HG03469 (cell line): ENCODE results near the gene ESD.

Experiments used
- ATAC-seq: cut with Tn5 transposase; IDR thresholded peaks from one replicate; pipeline ENCODE4 v1.9.1; 2021; ENCODE audit warnings: mild to moderate bottlenecking, moderate library complexity, moderate number of reproducible peaks; ENCODE audit not compliant: unreplicated experiment

The ESD gene

GRCh38 chr13:46748300-46748699 lies 48.7 kb downstream of the ESD start:
- ATAC-seq = no peak

- ATAC-seq = no peak
These were observed 49.7 kb downstream of the ESD start for GRCh38 chr13:46747031-46747820.

- no peak for ATAC-seq
These were observed 51.3 kb downstream of the ESD start for GRCh38 chr13:46745706-46746105.

GRCh38 chr13:46745062-46745461 lies 51.9 kb downstream of the ESD start:
- ATAC-seq = no peak

- ATAC-seq = no peak
These were observed 53.8 kb downstream of the ESD start for GRCh38 chr13:46743191-46743590.

- no peak for ATAC-seq
These were observed 57.4 kb downstream of the ESD start for GRCh38 chr13:46739447-46740098.

GRCh38 chr13:46738766-46739165 lies 58.2 kb downstream of the ESD start:
- ATAC-seq = no peak

GRCh38 chr13:46738055-46738454 lies 58.9 kb downstream of the ESD start:
- ATAC-seq = no peak

GRCh38 chr13:46736541-46737310 lies 60.2 kb downstream of the ESD start:
- no peak for ATAC-seq

GRCh38 chr13:46735425-46735824 lies 61.5 kb downstream of the ESD start:
- no peak for ATAC-seq

GRCh38 chr13:46731535-46731934 lies 65.4 kb downstream of the ESD start:
- ATAC-seq = no peak

- ATAC-seq = no peak
These were observed 68.2 kb downstream of the ESD start for GRCh38 chr13:46728777-46729176.

GRCh38 chr13:46726347-46726746 lies 70.6 kb downstream of the ESD start:
- no peak for ATAC-seq
